Measurements from ENCODE around the gene NCOA3. TPM values are rescaled to one million over a fixed set of nuclear protein-coding genes. Genes with fewer than 3 reads are reported as not detected.
"Not testable (repeated sequence)": the region's sequence is repeated elsewhere in the genome, so short reads cannot be mapped to it uniquely, and the experiment has no call there.

The NCOA3 gene
- total RNA-seq, 3 donors from 2014 or later: 40.6 to 57.1 (median 45.1) TPM

- DNase-seq (ENCODE audit: low spot score in 2 of 2): peak; percentile 74 to 85
- Histone ChIP-seq H3K27me3 (no peaks in the 10 kb centered on the region), H3K4me3 (peak overlapping the region in 1 of 3 donors; percentile 1), H3K27ac (peak overlapping the region; percentile 58 to 71), H3K36me3 (no peaks in the 10 kb centered on the region), H3K4me1 (peaks cover 0 to 11% of the 10 kb centered on the region in 2 donors), H3K9me3 (no peaks in the 10 kb centered on the region)
- peak in 1 of 3 donors; percentile 7 for TF ChIP-seq POLR2AphosphoS5 (IDR thresholded peaks at IDR 0.05)
- no peak for TF ChIP-seq CTCF (IDR thresholded peaks at IDR 0.05)
- intact Hi-C loops (cut with DNase I; ENCODE audit: low total_unique reads): no loop called here
Measured at GRCh38 chr20:47493175-47493962, 8.3 kb upstream of the NCOA3 start.

DNA sequence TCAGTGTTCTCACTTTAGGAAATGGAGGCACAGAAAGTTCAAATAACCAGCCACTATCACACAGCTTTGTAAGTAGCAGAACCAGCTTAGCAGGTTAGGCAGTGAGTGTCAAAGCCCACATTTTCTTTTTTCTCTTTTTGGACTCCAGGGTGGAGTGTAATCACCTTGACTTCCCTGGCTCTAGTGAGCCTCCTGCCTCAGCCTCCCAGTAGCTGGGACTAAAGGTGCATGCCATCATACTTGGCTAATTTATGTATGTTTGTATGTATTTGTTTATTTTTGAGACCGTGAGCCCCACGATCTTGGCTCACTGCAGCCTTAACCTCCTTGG is 7.8 kb upstream of the NCOA3 start:
- intact Hi-C loops (cut with DNase I; ENCODE audit: low total_unique reads): no loop called here
- peak overlapping the region; percentile 58 to 71 for H3K27ac ChIP-seq
- no peaks in the 10 kb centered on the region for H3K27me3 ChIP-seq
- no peak for DNase-seq (ENCODE audit: low spot score in 2 of 2)
- TF ChIP-seq POLR2A (IDR thresholded peaks at IDR 0.05) (no peak), CTCF (IDR thresholded peaks at IDR 0.05) (no peak), POLR2AphosphoS5 (IDR thresholded peaks at IDR 0.05) (no peak)
- H3K4me1 ChIP-seq: peaks cover 0 to 11% of the 10 kb centered on the region in 2 donors
- no peak overlapping the region for H3K4me3 ChIP-seq
- H3K36me3 ChIP-seq: no peaks in the 10 kb centered on the region
- H3K9me3 ChIP-seq: no peaks in the 10 kb centered on the region

DNA sequence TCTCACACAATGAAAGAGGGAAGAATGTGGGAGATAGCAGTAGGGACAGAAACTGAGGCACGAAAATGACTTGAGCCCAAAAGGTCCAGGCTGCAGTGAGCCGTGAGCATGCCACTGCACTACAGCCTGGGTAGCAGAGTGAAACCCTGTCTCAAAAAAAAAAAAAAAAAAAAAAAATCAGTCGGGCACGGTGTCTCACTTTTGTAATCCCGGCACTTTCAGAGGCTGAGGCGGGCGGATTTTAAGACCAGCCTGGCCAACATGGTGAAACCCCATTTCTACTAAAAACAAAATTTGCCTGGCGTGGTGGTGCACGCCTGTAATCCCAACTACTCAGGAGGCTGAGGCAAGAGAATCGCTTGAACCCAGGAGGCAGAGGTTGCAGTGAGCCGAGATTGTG is 7.1 kb upstream of the NCOA3 start:
- intact Hi-C loops (cut with DNase I; ENCODE audit: low total_unique reads): loop anchor here (5.0 kb wide), 1 partner anchor 787 kb away; the partner anchor contains the start of gene SLC2A10
- Histone ChIP-seq H3K4me1 (peaks cover 0 to 11% of the 10 kb centered on the region in 2 donors), H3K27ac (peak overlapping the region in 1 of 2 donors; percentile 71)
- H3K36me3 ChIP-seq; H3K27me3 ChIP-seq; H3K9me3 ChIP-seq; DNase-seq (ENCODE audit: low spot score in 2 of 2); H3K4me3 ChIP-seq: not testable (repeated sequence)

GRCh38 chr20:47496118-47496517 is 5.6 kb upstream of the NCOA3 start:
- no peak for DNase-seq (ENCODE audit: low spot score in 2 of 2)
- intact Hi-C loops (cut with DNase I; ENCODE audit: low total_unique reads): loop anchor here (5.0 kb wide), 1 partner anchor 789 kb away; the partner anchor contains the start of gene SLC2A10
- Histone ChIP-seq H3K9me3 (no peaks in the 10 kb centered on the region), H3K4me1 (peaks cover 0 to 11% of the 10 kb centered on the region in 2 donors), H3K27ac (no peak overlapping the region), H3K4me3 (no peak overlapping the region), H3K27me3 (no peaks in the 10 kb centered on the region), H3K36me3 (no peaks in the 10 kb centered on the region)
- TF ChIP-seq CTCF (IDR thresholded peaks at IDR 0.05) (no peak), POLR2AphosphoS5 (IDR thresholded peaks at IDR 0.05) (no peak), POLR2A (IDR thresholded peaks at IDR 0.05) (no peak)

DNA sequence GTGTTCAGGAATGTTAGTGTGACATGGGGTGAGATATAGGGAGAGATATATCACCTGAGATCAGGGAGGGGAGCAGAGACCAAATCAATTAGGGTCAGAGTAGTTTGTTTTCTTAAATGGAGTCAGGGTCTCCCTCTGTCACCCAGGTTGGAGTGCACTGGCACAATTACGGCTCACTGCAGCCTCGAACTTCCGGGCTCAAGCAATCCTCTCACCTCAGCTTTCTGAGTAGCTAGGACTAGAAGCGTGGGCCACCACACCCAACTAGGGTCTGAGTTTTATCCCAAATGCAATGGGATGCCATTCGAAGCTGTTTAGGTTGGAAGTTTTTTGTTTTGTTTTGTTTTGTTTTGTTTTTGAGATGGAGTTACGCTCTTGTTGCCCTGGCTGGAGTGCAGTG is 3.1 kb upstream of the NCOA3 start:
- no peak overlapping the region for H3K4me3 ChIP-seq
- intact Hi-C loops (cut with DNase I; ENCODE audit: low total_unique reads): loop anchor here (5.0 kb wide), 1 partner anchor 791 kb away; the partner anchor contains the start of gene SLC2A10
- H3K9me3 ChIP-seq: no peaks in the 10 kb centered on the region
- no peak overlapping the region for H3K27ac ChIP-seq
- H3K27me3 ChIP-seq: no peaks in the 10 kb centered on the region
- no peaks in the 10 kb centered on the region for H3K36me3 ChIP-seq
- TF ChIP-seq POLR2AphosphoS5 (IDR thresholded peaks at IDR 0.05) (no peak), CTCF (IDR thresholded peaks at IDR 0.05) (no peak), POLR2A (IDR thresholded peaks at IDR 0.05) (no peak)
- no peak for DNase-seq (ENCODE audit: low spot score in 2 of 2)
- peaks cover 0 to 7% of the 10 kb centered on the region in 2 donors for H3K4me1 ChIP-seq
